ENCODE measurements around the gene MMP20.

GRCh38 chr11:102528618-102529017, 96.5 kb downstream of the MMP20 start:
- TF ChIP-seq, protein P1, sequence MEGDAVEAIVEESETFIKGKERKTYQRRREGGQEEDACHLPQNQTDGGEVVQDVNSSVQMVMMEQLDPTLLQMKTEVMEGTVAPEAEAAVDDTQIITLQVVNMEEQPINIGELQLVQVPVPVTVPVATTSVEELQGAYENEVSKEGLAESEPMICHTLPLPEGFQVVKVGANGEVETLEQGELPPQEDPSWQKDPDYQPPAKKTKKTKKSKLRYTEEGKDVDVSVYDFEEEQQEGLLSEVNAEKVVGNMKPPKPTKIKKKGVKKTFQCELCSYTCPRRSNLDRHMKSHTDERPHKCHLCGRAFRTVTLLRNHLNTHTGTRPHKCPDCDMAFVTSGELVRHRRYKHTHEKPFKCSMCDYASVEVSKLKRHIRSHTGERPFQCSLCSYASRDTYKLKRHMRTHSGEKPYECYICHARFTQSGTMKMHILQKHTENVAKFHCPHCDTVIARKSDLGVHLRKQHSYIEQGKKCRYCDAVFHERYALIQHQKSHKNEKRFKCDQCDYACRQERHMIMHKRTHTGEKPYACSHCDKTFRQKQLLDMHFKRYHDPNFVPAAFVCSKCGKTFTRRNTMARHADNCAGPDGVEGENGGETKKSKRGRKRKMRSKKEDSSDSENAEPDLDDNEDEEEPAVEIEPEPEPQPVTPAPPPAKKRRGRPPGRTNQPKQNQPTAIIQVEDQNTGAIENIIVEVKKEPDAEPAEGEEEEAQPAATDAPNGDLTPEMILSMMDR (IDR thresholded peaks at IDR 0.05; ENCODE audit: extremely low read depth in 1 of 2, insufficient read depth in 1 of 2, low read depth in 1 of 2, low read length in 2 of 2): no peak
- TF ChIP-seq MYC (IDR thresholded peaks at IDR 0.05; ENCODE audit: low read depth, low read length) (no peak), EZH2 (IDR thresholded peaks at IDR 0.05; ENCODE audit: borderline replicate concordance, low read depth, low read length, severe bottlenecking) (no peak), POLR2A (IDR thresholded peaks at IDR 0.05; ENCODE audit: low read depth, low read length) (no peak), POLR2AphosphoS5 (IDR thresholded peaks at IDR 0.05; ENCODE audit: insufficient read depth, low read depth, low read length) (no peak)

Data from endothelial cell of umbilical vein (primary cell).